Esophagus squamous epithelium (tissue), 5 donors: ENCODE data around the gene USP21. TPM values are rescaled to one million over a fixed set of nuclear protein-coding genes. Genes with fewer than 3 reads are reported as not detected.

ENCODE experiments used
- DNase-seq: peaks from one replicate; lab custom pipeline; 2025; lab: John Stamatoyannopoulos, UW
- H3K27ac ChIP-seq, 4 donors: fragments of 200-600 bp; sonication (generic); one replicate each; pipeline ENCODE4 v1.5.1; 2016 to 2019; ENCODE audit warnings: mild to moderate bottlenecking in 1 of 4
- H3K27me3 ChIP-seq, 4 donors: fragments of 200-600 bp; sonication (generic); 1 replicate in 3 of 4; 2 replicates in 1 of 4; pipeline versions ENCODE4 v1.5.1 to v1.6.0; 2017 to 2021; ENCODE audit warnings: antibody characterized with exemption in 1 of 4
- H3K36me3 ChIP-seq, 3 donors: fragments of 200-600 bp; sonication (generic); one replicate each; pipeline ENCODE4 v1.5.1; 2016 to 2019
- H3K4me1 ChIP-seq, 3 donors: fragments of 200-600 bp; sonication (generic); one replicate each; pipeline ENCODE4 v1.5.1; 2017 to 2019
- H3K4me3 ChIP-seq, 4 donors: fragments of 200-600 bp; sonication (generic); 1 replicate in 3 of 4; 2 replicates in 1 of 4; pipeline ENCODE4 v1.5.1; 2016 to 2019; ENCODE audit warnings: mild to moderate bottlenecking in 2 of 4, moderate library complexity in 1 of 4
- H3K9me3 ChIP-seq, 3 donors: fragments of 200-600 bp; sonication (generic); one replicate each; pipeline ENCODE4 v1.5.1; 2016 to 2019
- POLR2A ChIP-seq, 4 donors: fragments of 450-650 bp; IDR thresholded peaks; one replicate each; pipeline ENCODE4 v1.6.1; 2017; ENCODE audit warnings: antibody characterized with exemption in 4 of 4, mild to moderate bottlenecking in 4 of 4, moderate library complexity in 3 of 4
- WGBS, 2 donors: methylation state at CpG; one replicate each; pipeline ENCODE4 v1.1.5; 2018; 5-methylcytosine and 5-hydroxymethylcytosine counted together
- intact Hi-C: fragments of 100-400 bp; cut with DNase I; formaldehyde crosslinking; loops from one replicate; pipeline ENCODE4 v1.15.0; 2022
- total RNA-seq, 4 donors: library from RNA; depleted of rRNA; stranded (reverse); fragments of >200 nt; gene quantifications; one replicate each; pipeline ENCODE4 v1.1.0, GENCODE V29; 2016
- TF ChIP-seq, protein P1 (sequence below), 6 experiments: fragments of 450-650 bp in 4 of 6; fragments of 200-600 bp in 2 of 6; sonication (generic) in 2 of 6; IDR thresholded peaks; one replicate each; pipeline ENCODE4 v1.5.1; 2016 to 2019; ENCODE audit warnings: antibody characterized with exemption in 6 of 6, mild to moderate bottlenecking in 4 of 6, moderate library complexity in 4 of 6
- donor health status: DM: yes; HTN: yes; CAD: no.

USP21 gene
- total RNA-seq, 4 donors from 2014 or later, result 12.1 to 20.4 (median 17.0) TPM

DNA sequence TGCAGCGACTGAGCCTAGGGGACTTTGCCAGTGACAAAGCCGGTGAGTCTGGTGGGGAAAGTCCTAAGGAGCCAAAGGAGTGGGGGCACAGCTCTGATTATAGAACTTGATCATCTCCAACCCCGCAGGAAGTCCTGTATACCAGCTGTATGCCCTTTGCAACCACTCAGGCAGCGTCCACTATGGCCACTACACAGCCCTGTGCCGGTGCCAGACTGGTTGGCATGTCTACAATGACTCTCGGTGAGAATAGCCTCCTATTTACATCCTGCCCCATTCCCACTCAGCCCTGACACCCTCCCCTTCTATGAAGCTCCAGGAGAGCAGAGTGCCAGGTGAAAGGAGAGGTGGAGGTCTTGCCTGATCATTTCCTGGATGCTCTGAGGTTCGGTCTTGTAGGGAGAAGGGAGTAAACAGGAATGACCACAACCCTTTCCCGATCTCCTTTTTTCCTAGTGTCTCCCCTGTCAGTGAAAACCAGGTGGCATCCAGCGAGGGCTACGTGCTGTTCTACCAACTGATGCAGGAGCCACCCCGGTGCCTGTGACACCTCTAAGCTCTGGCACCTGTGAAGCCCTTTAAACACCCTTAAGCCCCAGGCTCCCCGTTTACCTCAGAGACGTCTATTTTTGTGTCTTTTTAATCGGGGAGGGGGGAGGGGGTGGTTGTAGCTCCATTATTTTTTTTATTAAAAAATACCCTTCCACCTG is 5.8 kb downstream of the USP21 start:
- peaks cover 0 to 61% (median 4%) of the 10 kb centered on the region in 3 donors for H3K36me3 ChIP-seq
- H3K9me3 ChIP-seq, result no peaks in the 10 kb centered on the region

DNA sequence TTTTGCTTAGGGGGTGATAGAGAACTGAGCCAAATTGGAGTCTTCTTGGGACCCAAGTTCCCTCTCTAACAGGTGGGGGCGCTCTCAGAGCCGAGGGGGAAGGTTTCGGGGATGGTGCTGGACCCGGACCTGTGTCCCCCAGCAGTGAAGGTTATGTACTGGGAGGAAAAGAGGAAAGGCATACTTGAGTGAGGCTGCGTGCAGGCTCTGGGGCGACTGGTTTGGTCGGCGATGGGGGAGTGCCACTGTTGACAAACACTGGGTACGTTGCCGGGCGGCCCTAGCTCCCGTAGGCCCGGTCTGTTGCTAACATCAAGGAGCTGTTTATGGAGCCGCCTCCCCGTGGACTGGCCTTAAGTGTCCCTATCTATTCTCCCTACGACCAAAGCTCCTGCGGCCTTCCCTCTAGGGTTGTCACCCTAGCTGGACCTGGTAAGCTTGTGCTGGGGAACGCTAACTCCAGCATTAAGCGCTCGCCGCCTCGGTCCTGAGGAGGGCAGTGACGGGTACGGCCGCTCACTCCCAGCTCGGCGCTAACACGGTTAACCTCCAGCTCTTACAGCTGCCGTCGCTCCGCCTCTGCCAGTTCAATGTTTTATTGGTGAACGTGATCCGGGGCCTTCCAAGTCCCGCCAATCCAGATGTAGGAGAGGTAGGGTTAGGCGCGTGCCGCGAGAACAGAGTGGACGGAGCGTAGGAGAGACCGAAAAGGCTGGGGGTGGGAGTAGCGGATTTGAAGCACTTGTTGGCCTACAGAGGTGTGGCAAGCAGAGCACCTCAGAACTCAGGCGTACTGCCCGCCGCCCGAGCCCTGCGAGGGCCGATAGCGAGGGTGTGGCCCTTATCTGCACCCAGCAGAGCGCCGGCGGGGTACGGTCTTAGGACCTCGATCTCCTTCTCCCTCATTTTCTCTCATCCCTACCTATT is 6.7 kb downstream of the USP21 start, which contains the start of gene PPOX:
Gene PPOX, plus strand, starts transcription at position 685 of the 927 bp plus-strand sequence. CDS start 422 bp downstream, outside the sequence.
- H3K4me3 ChIP-seq, result peak within 1 kb of the TSS; percentile 46 to 79 (median 67)
- no peaks in the 10 kb centered on the region for H3K9me3 ChIP-seq
- intact Hi-C loops, result no loop called here
- WGBS, 2 donors, result 0% methylated on average over 24 to 30 of the region's 54 CpGs
- TF ChIP-seq, protein P1, sequence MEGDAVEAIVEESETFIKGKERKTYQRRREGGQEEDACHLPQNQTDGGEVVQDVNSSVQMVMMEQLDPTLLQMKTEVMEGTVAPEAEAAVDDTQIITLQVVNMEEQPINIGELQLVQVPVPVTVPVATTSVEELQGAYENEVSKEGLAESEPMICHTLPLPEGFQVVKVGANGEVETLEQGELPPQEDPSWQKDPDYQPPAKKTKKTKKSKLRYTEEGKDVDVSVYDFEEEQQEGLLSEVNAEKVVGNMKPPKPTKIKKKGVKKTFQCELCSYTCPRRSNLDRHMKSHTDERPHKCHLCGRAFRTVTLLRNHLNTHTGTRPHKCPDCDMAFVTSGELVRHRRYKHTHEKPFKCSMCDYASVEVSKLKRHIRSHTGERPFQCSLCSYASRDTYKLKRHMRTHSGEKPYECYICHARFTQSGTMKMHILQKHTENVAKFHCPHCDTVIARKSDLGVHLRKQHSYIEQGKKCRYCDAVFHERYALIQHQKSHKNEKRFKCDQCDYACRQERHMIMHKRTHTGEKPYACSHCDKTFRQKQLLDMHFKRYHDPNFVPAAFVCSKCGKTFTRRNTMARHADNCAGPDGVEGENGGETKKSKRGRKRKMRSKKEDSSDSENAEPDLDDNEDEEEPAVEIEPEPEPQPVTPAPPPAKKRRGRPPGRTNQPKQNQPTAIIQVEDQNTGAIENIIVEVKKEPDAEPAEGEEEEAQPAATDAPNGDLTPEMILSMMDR (IDR thresholded peaks at IDR 0.05), result peak in 5 of 6 experiments; percentile 8 to 44 (median 27)
- TF ChIP-seq POLR2A (IDR thresholded peaks at IDR 0.05), result peak in 3 of 4 donors; percentile 8 to 66 (median 45)
- peak within 1 kb of the TSS; percentile 88 to 94 (median 93) for H3K27ac ChIP-seq
- DNase-seq, result peak; percentile 90
- H3K36me3 ChIP-seq, result peaks cover 2 to 66% (median 12%) of the 10 kb centered on the region in 3 donors
- peaks cover 28 to 53% (median 28%) of the 10 kb centered on the region in 3 donors for H3K4me1 ChIP-seq
- H3K27me3 ChIP-seq, result no peaks in the 10 kb centered on the region

More for the DNA sequence above, 5.8 kb downstream of the USP21 start:
- peak overlapping the region; percentile 88 to 94 (median 93) for H3K27ac ChIP-seq
- H3K4me1 ChIP-seq, result peaks cover 32 to 60% (median 38%) of the 10 kb centered on the region in 3 donors
- DNase-seq, result no peak
- intact Hi-C loops, result no loop called here
- no peaks in the 10 kb centered on the region for H3K27me3 ChIP-seq
- H3K4me3 ChIP-seq, result peak overlapping the region; percentile 46 to 79 (median 67)
- TF ChIP-seq, protein P1 (IDR thresholded peaks at IDR 0.05), result no peak
- TF ChIP-seq POLR2A (IDR thresholded peaks at IDR 0.05), result no peak
- 53 to 60% methylated on average over 11 to 12 of the region's 14 CpGs for WGBS, 2 donors

DNA sequence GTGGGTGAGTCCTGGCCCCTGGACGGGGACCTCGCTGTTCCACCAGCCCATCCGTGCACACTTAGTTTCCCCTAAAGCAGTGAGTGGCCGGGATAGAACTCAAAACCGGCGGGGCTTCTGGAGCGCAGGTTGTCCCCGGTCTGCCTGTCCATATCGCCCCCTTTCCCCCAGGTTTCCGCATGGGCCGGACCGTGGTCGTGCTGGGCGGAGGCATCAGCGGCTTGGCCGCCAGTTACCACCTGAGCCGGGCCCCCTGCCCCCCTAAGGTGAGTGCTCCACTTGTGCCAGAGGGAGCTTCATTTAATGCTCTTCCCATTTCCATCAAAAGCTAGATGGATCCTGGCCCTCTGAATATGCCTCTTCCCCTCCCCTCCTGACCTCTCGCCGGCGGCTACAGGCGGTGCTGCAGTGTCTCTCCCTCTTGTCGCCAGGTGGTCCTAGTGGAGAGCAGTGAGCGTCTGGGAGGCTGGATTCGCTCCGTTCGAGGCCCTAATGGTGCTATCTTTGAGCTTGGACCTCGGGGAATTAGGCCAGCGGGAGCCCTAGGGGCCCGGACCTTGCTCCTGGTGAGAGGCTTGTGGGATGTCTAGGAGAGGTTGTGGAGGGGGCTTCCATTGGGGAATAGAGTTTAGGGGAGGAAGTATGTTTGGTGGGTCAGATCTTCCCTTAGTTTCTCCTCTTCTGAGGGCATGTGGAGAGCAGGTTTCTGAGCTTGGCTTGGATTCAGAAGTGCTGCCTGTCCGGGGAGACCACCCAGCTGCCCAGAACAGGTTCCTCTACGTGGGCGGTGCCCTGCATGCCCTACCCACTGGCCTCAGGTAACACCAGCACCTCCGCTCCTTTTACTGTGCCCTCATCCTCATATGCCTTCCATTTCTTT is 7.6 kb downstream of the USP21 start:
- H3K36me3 ChIP-seq, result peaks cover 12 to 66% (median 20%) of the 10 kb centered on the region in 3 donors
- H3K27ac ChIP-seq, result peak overlapping the region; percentile 88 to 94 (median 93)
- intact Hi-C loops, result no loop called here
- no peak for DNase-seq
- WGBS, 2 donors, result 6 to 17% methylated on average over 10 to 23 of the region's 33 CpGs
- peak overlapping the region; percentile 46 to 79 (median 67) for H3K4me3 ChIP-seq
- H3K9me3 ChIP-seq, result no peaks in the 10 kb centered on the region
- H3K4me1 ChIP-seq, result peaks cover 19 to 53% (median 22%) of the 10 kb centered on the region in 3 donors
- H3K27me3 ChIP-seq, result no peaks in the 10 kb centered on the region
- no peak for TF ChIP-seq POLR2A (IDR thresholded peaks at IDR 0.05)
- TF ChIP-seq, protein P1 (IDR thresholded peaks at IDR 0.05), result no peak

DNA sequence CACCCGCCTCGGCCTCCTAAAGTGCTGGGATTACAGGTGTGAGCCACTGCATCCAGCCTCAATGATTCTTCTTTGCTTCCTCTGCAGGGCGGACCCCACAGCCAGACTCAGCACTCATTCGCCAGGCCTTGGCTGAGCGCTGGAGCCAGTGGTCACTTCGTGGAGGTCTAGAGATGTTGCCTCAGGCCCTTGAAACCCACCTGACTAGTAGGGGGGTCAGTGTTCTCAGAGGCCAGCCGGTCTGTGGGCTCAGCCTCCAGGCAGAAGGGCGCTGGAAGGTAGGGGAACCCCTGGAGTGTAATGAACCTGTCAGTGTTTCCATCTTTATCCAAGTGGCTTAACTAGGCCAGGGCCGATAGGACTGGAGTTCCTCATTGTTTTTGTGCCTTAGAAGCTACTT is 9.6 kb downstream of the USP21 start:
- H3K36me3 ChIP-seq, result peaks cover 14 to 66% (median 27%) of the 10 kb centered on the region in 3 donors
- H3K27ac ChIP-seq, result no peak overlapping the region
- intact Hi-C loops, result no loop called here
- H3K9me3 ChIP-seq, result no peaks in the 10 kb centered on the region
- H3K4me3 ChIP-seq, result no peak overlapping the region
- peaks cover 22 to 62% (median 28%) of the 10 kb centered on the region in 3 donors for H3K4me1 ChIP-seq
- no peaks in the 10 kb centered on the region for H3K27me3 ChIP-seq
- WGBS, 2 donors, result 93 to 96% methylated on average over 6 to 7 of the region's 9 CpGs
- TF ChIP-seq POLR2A (IDR thresholded peaks at IDR 0.05), result no peak
- TF ChIP-seq, protein P1 (IDR thresholded peaks at IDR 0.05), result no peak
- DNase-seq, result no peak
